GM19240 (cell line): Measurements from ENCODE around the gene INSYN1.
"Not testable (repeated sequence)": the region's sequence is repeated elsewhere in the genome, so short reads cannot be mapped to it uniquely, and the experiment has no call there.

Source experiments
- DNase-seq: peaks from one replicate; pipeline ENCODE4 v3.0.0; 2011; ENCODE audit warnings: low spot score; ENCODE audit not compliant: insufficient read length

INSYN1 gene

DNA sequence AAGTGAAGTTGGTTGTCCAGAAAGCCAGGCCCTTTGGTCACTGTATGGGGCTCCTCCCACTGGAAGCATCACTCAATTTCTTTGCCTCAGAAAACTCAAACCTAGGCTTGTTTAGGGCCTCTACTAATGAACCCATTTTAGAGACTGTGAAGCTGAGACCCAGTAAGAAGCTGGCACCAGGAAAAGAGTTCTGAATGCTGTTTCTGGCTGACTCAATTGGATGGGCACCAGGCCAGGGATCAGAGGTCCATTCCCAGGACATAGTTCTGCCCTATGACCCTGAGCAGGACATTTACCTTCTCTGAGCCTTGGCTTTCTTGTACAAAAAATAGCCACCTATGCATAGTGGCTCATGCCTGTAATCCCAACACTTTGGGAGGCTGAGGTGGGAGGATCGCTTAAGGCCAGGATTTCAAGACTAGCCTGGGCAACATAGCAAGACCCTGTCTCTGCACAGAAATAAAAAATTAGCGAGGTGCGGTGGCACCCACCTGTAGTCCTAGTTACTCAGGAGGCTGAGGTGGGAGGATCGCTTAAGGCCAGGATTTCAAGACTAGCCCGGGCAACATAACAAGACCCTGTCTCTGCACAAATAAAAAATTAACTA lies 38.4 kb downstream of the INSYN1 start:
- no peak for DNase-seq

DNA sequence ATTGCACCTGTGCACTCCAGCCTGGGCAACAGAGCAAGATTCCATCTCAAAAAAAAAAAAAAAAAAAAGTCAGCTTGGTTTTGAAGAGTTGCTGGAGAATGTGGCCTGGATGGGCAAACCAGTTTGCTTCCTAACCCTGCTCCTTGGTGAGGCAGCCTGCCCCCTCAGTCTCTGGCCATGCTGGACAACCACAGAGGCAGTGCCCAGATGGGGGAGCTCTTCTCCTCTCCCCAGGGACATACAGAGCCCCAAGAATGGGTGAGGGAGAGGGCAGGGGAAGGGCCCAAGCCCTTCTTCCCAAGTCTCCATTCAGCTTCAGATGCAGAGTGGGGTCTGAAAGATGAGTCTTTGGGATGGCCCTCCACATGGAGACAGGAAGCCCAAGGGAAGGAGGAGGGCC lies 41.0 kb downstream of the INSYN1 start:
- DNase-seq = no peak

DNA sequence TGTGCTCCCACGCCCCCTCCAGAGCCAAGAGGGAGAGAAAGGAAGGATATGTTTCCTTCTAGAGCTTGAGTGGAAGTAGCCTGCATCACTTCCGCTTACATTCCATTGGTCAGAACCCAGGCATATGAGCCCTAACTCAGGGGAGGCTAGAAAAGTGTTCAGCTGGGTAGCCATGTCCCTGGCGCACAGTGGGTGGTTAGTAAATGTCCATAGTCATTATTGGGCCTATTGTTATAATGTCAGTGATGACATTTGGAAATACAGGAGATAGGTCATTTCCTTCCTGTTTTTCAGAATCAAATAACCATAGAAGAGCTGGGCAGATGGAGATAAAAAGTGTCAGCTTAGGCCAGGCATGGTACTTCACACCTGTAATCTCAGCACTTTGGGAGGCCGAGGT lies 41.6 kb downstream of the INSYN1 start:
- no peak for DNase-seq

DNA sequence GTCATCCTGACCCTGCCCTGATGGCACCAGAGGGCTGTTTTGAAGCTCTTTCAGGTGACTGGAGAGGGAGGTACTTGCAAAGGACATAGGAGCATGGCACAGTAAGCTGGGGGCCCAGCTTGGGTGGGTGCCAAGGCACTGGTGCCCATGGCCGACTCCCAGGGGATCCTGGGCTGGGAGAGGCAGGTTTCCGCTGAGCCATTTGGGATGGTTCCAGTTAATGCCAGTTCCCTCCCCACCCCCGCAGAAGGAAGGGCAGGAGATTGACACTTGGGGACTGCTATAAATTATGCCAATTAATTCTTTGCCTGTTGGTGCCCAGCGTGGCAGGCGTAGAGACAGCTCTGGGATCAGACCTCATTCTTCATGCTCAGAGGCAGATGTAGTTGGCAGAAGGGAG lies 42.8 kb downstream of the INSYN1 start:
- DNase-seq = no peak

GRCh38 chr15:73709686-73710085 lies 43.5 kb downstream of the INSYN1 start:
- no peak for DNase-seq

GRCh38 chr15:73709241-73709640 lies 43.9 kb downstream of the INSYN1 start:
- DNase-seq = no peak

GRCh38 chr15:73708691-73709090 lies 44.5 kb downstream of the INSYN1 start:
- DNase-seq = no peak

GRCh38 chr15:73704869-73705645 lies 48.1 kb downstream of the INSYN1 start:
- peak; percentile 56 for DNase-seq

- DNase-seq = not testable (repeated sequence)
Measured at GRCh38 chr15:73704142-73704868, 48.8 kb downstream of the INSYN1 start.

GRCh38 chr15:73703601-73704000 lies 49.5 kb downstream of the INSYN1 start:
- not testable (repeated sequence) for DNase-seq

- DNase-seq = not testable (repeated sequence)
Measured at GRCh38 chr15:73702311-73703239, 50.6 kb downstream of the INSYN1 start.

DNA sequence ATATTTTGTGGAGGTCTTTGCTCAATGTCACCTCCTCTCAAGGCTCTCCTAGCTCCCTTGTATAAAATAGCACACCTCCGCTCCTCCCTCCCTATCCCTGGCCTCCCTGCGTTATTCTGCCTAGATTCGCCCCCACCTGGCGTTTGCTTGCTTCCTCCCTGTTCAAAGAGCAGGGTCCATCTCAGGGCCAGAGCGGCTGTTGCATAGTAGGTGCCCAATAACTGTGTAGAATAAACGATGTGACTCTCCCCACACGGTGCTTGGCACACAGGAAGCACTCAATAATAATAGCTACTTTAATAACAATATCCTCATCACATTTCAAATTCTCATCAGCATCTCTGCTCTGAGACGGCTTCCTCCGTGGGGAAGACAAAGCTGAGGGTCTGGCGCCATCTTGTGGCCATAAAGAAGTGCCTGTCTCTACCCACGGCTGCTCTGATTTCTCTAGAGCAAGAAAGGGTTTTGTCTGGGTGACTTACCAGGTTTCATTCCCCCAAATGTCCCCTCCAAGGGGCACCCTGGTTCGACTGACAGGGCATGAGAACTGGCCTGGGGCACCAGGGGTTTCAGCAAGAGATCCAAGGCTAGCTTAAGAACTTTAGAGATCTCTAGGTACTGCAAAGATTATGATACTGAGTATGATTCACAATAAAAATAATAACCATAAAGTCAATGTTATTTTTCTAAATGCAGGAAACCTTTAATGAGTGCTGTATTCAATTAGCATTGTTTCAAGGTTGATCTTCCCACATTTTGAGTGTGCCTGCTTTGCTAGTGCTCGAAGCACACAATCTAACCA lies 52.9 kb downstream of the INSYN1 start:
- DNase-seq = peak; percentile 56

- DNase-seq = no peak
Measured at GRCh38 chr15:73699249-73700040, 53.7 kb downstream of the INSYN1 start.

DNA sequence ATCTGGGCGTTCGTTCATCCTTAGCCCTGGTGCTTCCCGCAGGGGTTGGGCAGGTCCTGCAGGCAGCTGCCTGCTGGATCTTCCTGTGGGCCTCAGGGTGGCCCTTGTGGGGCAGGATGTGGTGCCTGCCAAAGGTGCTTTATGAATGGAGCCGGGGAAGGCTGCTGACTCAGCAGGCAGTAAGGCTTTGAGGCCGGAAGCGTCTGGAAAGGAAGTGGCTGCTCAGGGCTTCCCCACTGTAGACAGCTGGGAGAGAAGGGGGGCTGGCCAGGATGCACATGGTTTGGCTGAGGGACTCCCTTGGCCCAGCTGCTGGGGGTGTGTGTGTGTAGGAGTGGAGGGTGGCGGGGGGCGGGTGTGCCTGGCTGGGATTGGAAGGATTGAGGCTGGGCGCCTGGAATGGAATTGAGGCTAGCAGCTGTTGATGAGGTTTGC lies 56.1 kb downstream of the INSYN1 start:
- peak; percentile 75 for DNase-seq

DNA sequence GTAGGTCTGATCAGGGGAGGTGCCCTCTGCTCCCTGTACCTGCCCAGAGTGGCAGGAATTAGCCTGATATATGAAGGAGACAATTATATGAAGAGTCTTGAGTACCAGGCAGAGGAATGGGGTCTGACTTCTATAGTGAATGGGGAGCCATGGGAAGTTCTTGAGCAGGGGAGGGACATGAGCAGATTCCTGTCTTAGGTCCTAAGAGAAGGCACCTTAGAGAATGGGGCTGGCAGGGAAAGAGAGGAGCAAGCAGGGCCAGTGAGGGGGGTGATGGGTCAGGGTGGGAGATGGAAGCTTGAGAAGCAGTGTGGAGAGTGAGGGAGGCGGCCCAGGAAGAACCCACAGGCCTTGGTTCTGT lies 56.5 kb downstream of the INSYN1 start:
- DNase-seq = no peak

- no peak for DNase-seq
Measured at GRCh38 chr15:73695773-73696640, 57.1 kb downstream of the INSYN1 start.

DNA sequence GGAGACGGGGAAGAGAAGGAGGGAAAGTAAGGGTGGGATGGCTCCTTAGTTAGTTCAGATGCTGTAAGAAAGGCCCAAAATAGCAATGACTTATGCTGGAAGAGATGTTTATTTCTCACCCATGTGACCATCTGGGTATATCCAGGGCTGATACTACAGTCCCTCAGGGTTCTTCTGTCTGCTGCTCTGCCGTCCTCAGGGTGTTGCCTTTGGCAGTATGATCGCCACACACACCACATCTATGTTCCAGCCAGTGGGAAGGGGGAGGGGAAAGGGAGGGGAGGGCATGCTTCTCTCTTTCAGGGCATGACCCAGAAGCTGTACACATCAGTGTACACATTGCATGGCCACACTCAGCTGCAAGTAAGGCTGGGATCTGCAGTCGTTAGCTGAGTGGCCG lies 58.7 kb downstream of the INSYN1 start:
- DNase-seq = no peak

DNA sequence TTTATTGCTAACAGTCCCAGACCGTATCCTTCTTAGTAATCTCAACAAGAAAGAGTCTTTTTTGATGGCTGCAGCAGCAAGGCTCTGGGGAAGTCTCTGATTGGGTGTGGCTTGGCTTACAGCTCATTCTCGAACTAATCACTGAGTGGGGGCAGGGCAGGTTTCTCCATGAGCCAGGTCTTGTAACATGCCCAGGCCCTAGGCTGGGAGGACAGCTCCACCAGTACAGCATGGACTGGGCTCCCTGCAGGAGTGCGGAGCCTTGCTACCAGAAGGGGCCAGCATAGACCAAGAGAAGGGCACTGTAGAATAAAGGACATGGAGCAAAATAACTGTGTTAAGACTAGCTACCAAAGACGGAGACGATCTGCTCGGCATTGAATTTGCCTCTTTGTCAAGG lies 61.8 kb downstream of the INSYN1 start:
- DNase-seq = no peak

GRCh38 chr15:73688455-73688854 lies 64.7 kb downstream of the INSYN1 start:
- DNase-seq = no peak
